Fibroblast of pulmonary artery (primary cell): ENCODE results near the gene ST6GAL1.
"Not testable (repeated sequence)": the region's sequence is repeated elsewhere in the genome, so short reads cannot be mapped to it uniquely, and the experiment has no call there.

Source experiments
- DNase-seq: peaks from one replicate; pipeline ENCODE4 v3.0.0-alpha.2; 2010; ENCODE audit warnings: low read depth
- H3K4me3 ChIP-seq: replicated peaks from 2 replicates; pipeline ENCODE4 v1.5.1; 2011; ENCODE audit warnings: low read depth, mild to moderate bottlenecking, control low read depth, low read length, moderate library complexity
- CTCF ChIP-seq: IDR thresholded peaks from 2 replicates; pipeline ENCODE4 v1.5.1; 2011; ENCODE audit warnings: mild to moderate bottlenecking, control low read depth, low read length, inconsistent platforms; ENCODE audit errors: missing control alignments

ST6GAL1 gene, protein sequence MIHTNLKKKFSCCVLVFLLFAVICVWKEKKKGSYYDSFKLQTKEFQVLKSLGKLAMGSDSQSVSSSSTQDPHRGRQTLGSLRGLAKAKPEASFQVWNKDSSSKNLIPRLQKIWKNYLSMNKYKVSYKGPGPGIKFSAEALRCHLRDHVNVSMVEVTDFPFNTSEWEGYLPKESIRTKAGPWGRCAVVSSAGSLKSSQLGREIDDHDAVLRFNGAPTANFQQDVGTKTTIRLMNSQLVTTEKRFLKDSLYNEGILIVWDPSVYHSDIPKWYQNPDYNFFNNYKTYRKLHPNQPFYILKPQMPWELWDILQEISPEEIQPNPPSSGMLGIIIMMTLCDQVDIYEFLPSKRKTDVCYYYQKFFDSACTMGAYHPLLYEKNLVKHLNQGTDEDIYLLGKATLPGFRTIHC

GRCh38 chr3:186930143-186930640, at the start of gene ST6GAL1:
Gene ST6GAL1, plus strand, starts transcription at chr3:186930526. Its CDS starts 112,178 bp downstream, at chr3:187042704.
- peak within 1 kb of the TSS; percentile 85 for H3K4me3 ChIP-seq
- peak; percentile 82 for DNase-seq
- peak; percentile 57 for TF ChIP-seq CTCF

DNA sequence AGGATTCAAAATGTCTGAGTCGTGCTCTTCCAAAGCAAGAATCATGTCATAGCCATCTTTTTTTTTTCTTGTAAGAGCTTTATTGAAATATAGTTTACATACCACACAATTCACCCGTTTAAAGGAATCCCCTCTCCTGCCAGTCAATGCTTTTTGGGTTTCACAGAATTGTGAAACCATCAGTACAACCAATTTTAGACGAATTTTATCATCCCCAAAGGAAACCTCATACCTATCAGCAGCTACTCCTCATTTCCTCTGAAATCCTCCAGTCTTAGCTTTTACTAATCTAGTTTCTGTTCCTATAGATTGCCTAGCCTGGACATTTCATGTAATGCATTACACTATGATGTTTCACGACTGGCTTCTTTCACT, 48.2 kb upstream of the ST6GAL1 start:
- DNase-seq = peak; percentile 63
- peak overlapping the region; percentile 6 for H3K4me3 ChIP-seq

GRCh38 chr3:186882881-186883685, 47.2 kb upstream of the ST6GAL1 start:
- TF ChIP-seq CTCF = no peak
- DNase-seq = peak; percentile 89
- no peak overlapping the region for H3K4me3 ChIP-seq

More for the DNA sequence above, 48.2 kb upstream of the ST6GAL1 start:
- no peak for TF ChIP-seq CTCF

DNA sequence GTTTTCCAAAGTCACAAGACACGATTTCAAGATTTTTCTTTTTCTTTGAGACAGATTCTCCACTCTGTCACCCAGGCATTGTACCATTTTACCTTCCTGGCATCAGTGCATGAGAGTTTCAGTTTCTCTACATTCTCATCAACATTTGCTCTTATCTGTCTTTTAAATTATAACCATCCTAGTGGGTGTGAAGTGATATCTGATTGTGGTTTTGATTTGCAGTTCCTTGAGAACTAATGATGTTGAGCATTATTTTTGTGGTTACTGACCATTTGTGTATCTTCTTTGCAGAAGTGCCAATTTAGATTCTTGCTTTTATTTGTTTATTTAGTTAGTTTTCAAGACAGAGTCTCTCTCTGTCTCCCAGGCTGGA, 46.7 kb upstream of the ST6GAL1 start:
- DNase-seq = no peak
- TF ChIP-seq CTCF = no peak
- H3K4me3 ChIP-seq = no peak overlapping the region

GRCh38 chr3:186884868-186885267, 45.5 kb upstream of the ST6GAL1 start:
- not testable (repeated sequence) for H3K4me3 ChIP-seq, DNase-seq

DNA sequence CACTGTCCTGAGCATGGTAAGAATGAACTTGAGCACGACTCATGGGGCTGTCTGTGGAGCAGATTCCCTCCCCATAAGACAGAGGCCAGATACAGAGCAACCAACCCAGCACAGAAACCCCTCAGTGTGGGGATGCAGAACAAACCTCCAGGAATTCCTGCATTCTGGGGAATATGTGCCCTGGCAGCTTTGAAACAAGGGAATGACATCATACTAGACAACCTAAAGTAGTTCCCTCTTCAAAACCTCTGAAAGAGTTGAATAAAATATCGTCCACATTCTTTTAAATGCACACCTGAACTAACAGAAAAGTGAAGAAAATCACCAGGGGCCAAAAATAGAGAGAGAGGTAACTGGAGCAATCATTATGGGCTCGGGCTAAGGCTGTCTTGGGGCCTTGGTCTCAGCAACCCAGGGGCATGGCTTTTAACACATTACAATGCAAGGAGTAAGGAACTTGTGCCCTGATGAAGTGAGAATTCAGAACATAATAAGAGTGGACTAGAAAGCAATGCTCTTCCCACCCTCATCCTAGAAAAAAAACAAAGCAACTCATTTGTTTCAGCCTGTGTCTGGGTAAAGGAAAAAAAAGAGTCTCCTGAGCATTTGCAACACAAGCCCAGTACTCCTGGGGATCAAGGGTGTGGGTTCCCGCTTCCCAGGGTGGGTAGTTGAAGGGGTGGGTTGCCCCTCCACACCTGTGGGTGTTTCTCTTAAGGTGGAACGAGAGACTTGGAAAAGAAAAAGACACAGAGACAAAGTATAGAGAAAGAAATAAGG, 43.9 kb upstream of the ST6GAL1 start:
- no peak overlapping the region for H3K4me3 ChIP-seq
- no peak for DNase-seq
- no peak for TF ChIP-seq CTCF

- not testable (repeated sequence) for H3K4me3 ChIP-seq, DNase-seq
These were observed 42.8 kb upstream of the ST6GAL1 start for GRCh38 chr3:186887507-186887938.
